NCI-H2171 treated with DMSO at 0.1 percent for 48 hours (cell line): Measurements from ENCODE around the gene SAPCD1.
A peak's percentile ranks its signal among the peaks of the same experiment; 100 is the strongest.

Experiments
- DNase-seq: peaks from one replicate; lab custom pipeline; 2025; lab: John Stamatoyannopoulos, UW

SAPCD1 gene

DNA sequence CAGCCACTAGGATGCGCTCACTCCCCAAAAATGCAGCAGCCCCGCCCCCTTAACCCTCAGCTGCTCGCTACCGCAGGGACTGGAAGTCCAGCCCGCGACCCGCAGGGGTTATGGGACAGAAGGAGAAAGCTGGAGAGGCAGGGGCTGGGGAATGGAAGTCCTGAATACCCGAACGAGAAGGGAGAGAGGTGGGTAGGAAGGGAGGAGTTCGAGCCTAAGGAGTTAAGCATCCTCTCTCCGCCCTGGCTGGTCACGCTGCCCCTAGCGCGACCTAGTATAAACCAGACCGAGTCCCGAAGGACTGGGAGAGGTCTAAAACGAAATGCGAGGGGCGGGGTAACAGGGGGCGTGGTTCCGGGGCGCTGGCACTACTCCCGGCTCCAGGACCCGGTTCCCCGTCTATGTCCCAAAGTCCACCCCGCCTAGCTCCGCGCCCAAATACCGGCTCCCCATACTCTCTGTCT, 32.9 kb upstream of the SAPCD1 start:
- peak; percentile 77 for DNase-seq

DNA sequence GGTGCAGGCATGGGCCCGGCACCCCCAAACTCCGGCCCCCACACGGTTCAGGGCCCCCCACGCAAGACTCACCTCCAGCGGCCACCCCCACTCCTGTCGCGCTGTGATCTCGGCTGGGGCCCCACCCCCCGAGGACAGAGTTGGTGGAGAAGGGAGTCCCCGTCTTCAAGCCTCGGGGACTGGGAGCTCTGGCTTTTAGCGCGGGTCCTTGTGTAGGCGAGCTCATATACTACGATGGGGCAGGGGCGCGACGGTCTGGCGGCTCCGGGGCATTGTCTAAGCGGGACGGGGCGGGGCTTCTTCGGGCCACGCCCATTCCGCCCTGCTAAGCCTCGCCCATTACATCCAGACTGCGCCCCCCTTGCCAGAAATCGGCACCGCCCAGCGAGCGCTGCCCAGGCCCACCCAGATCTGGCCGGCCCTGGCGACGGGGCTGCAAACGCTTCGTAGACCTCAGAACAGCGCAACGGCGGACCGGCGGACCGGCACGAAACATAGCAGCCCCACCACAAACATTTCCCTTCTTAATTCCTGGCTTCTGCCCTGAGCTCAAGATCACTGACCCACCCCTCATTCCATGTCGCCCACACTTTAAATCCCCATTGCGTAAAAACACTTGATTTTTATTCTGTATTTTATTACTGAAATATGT, 32.4 kb upstream of the SAPCD1 start:
- peak; percentile 35 for DNase-seq

DNA sequence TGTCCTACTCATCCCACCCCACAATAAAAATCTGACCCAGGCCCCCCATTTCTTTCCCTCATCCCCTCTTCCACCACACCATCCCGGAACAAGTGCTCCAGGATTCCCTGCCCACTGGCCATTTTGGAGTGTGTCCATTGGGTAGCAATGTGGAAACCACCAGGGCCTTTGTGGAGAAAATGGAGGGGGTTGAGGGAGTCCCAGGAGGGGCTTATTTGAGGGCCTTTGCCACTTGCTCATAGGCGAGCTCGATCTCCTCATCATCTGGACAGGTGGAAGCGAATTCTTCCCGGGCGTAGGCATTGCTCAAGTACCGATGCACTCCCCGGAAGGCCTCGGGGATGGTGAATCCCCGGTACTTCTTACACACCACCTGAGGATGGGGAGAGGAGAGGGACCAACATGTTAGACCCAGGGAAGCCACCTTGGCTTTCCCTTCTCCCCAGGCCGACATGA, 31.8 kb upstream of the SAPCD1 start:
- DNase-seq: no peak

DNA sequence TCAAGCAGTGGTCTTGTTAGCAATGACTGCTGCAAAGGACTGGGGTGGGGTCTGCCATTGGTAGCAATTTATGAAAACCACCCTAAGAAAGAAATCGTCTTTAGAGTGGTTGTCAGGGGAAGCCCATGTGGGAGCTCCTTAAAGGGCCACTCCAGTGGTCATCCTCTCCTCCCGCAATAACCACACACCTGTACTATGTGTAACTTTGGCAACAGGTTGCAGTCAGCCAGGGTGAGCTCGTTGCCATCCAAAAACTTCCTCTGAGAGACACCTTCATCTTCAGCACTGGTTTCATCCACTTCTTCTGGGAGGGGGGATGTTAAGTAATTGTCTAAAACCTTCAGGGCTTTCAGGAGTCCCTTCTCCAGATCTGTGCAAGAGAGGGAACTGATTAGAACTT, 30.4 kb upstream of the SAPCD1 start:
- DNase-seq: no peak

DNA sequence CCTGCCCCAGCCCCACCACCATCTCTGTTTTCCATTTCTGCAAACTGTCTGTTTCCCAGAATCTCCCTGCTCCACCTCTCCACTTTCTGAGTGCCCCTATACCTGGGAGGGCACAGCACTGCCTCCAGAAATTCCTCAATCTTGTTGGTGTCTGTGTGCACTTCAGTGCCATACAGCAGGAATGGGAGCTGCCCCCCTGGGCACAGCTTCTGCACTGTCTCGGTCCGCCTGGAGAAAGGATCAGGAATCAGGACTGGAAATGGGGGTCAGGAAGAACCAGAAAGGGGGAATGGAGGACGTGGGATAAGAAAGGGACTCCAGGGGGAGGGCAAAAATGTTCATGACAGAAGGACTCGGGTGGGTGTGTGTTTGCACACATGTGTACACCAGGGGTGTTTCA, 28.7 kb upstream of the SAPCD1 start:
- no peak for DNase-seq

DNA sequence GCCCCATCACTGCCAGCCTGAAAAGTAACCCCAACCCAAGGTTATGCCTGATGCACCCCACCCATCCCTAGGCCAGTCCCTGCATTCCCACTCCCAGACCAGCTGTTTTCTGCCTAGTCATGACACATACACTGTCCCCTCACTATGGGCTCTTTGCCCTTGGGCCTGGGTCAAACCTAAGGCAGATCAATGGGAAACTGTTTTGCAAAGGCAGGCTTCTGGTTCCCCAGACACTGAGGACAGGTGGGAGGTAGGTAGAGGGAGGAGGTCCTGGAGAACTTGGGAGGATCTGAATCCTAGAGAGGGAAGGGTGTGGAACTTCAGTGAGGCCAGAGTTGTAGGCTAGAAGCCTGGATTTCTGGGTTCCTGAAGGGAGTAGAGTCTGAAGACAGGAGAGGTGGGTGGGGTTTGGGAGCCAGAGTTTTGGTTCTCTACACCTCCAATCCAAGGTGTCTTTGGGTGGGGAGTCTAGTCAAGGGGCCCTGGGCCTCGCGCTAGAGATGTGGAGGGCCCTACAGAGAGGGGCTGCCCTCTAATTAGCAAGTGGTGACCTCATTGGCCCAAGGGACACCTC, 28.1 kb upstream of the SAPCD1 start:
- no peak for DNase-seq

DNA sequence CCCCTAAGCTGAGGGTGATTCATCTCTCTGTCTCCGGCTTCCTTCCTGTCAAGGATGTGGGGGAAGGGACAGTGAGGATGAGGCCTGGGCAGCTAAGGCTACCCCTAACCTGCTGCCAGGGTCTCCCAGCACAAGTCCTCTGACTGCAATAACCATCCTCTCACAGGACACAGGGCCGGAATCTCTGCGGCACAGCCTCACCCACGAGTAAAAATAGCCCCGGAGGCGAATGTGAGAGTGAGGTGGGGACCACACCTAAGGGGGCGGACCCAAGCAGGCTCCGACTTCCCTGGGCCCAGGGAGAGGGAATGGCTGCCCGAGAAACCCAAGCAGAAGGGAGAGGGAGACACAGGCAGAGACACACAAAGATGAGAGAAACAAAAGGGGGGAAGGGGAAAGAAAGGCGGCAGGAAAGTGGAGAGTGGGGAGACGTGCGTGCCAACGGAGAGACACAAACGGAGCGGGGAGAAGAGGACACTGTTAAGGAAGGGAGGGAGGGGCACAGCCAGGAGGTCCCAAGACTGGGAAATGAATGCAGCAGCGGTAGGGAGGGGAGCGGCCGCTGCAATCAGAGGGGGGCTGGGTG, 27.5 kb upstream of the SAPCD1 start:
- DNase-seq: no peak

DNA sequence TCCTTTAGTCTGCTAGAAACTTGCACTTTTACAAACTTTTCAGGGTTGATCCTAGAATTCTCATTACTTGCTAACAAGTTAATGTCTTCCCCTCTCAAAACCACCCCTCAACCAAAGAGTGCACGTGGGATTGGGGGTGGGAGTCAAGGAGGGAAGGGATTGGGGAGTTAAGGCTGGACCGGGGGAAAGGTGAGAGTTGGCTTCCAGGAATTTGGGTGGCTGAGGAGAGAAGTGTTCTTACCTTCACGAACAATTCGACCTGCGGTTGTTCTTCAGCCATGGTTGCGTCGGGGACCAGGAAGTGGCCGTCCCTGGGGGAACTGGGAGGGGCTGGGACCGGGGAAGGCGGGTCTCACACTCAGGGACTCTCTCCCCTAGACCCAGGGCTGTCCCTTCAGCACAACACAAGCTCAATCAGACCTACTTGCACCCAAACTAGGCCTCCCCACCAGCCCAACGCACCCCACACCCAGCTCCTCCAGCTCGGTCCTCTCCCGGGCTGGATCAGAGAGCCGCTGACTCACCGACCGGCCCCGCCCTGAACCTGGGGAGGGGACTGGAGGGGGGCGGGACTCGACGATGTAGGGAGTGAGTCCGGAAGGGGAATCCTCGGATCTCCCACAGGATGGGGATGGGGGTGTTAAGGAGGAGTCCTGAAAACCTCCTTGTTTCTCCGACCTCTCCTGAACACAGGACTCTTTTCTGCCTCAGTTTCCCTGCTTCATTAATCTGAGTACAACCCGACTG, 26.3 kb upstream of the SAPCD1 start, which contains the start of gene CLIC1:
Gene CLIC1 (minus strand): TSS at position 510 of the 747 bp plus-strand sequence. CDS start 230 bp downstream, at position 280.
- peak; percentile 79 for DNase-seq

DNA sequence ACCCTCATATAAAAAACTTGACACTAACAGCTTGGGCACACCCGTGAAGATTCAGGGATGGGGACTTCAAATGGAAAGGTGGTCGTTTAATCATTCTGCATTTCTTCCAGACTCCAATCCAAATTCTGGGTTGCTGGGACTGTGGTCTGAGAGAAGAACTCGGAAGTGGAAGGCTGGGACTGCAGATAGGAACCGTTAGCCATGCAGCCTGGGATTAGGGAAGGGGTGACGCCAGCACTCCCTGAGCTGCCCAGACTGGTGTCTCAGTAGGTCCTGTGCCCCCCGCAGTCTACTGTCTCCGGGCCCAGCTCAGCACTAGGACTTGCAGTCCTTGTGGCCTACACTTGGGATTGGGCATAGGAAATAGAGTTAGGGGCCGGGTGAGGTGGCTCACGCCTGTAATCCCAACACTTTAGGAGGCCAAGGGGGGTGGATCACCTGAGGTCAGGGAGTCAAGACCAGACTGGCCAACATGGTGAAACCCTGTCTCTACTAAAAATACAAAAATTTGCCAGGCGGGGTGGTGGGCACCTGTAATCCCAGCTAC, 25.6 kb upstream of the SAPCD1 start:
- DNase-seq: no peak

DNA sequence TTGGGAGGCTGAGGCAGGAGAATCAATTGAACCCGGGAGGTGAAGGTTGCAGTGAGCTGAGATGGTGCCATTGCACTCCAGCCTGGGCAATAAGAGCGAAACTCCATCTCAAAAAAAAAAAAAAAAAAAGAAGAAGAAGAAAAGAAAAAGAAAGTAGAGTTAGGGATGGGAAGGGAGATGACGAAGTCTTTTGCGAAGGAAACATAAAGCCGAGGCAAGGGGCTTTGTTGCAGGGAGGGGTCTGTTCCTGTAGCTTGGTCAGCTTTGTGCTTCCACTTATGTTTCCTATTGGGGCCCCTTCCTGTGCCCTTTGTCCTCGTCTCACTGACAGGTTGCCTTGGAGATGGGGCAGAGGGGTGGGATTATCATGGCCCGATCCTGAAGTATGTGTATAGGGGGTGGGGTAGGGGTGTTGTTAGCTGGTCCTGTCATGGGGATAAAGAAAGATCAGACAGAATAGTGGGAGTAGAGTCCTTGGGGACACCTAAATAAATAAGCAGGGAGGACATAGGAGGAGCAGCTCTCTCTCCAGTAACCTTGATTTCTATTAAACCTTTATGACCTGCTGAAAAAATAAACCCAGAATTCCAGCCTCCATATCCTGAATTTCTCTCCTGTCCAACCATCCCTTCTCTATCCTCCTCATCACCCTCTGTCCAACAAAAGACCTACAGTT, 25.0 kb upstream of the SAPCD1 start:
- no peak for DNase-seq

DNA sequence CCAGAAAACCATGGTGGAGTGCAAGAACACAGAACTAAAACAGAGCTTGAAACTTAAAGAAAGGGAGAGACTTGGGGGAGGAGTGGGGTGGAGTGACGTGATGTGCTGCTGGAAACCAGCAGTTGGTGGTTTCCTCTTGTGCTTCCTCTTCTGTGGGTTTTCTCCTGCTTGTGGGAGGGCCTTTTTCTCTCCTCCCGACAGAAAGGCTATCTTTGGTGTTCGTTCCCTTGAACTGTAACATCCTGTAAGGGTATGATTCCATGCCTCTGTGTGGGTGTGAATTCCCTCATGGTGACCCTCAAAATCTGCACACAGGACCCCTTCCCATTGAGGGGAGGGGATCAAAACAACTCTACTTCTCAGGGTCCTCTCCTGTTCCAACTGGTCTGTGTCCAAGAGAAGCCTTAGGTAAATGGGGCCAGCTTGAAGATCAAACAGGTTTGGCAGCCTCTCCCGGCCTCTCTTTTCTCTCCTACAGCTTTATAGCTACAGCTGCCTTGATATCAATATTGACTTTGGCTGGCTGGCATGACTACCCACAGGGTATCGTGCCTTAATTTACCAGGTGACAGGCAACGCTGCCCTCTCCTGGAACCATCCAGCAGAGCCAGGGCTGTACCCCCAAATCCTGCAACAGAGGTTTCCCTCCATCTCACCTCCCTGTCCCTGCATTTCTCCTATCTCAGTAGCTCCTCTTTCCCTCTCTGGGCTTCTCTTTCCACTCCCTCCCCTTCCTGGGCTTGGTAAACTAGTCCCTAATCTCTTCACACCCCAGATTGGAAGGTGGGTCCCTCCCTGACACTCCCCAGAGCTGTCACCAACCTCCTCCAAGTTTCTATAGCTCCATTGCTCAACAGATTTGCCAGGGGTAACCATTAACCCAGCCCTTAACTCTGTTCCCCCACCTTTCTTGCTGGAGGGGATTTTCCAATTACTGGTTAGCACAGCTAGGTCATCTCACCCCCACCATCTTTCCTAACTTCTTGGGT, 24.2 kb upstream of the SAPCD1 start:
- DNase-seq: no peak

DNA sequence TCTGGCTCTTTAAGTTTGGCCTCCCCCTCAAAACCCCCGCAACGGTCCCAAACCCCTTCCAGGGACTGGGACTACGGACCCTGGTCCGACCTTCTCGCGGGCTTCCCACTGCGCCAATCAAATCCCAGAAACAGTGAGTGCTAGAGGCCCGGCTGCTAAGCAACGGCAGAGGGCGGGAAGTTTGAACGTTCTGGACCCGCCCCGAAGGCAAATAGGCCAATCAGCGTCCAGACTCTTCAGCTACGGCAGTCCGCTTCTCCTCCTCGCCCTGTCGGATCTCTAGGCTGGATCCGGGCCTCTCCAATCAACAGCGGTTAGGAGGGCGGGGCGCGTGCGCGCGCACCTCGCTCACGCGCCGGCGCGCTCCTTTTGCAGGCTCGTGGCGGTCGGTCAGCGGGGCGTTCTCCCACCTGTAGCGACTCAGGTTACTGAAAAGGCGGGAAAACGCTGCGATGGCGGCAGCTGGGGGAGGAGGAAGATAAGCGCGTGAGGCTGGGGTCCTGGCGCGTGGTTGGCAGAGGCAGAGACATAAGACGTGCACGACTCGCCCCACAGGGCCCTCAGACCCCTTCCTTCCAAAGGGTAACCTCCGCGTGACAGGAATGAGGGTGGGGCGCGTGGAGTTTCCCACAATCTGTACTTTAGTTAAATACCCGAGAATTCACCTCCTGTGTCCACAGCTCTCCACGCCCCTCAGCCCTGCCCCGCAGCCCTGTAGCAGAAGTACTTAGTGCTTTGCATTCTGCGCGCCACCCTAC, 22.6 kb upstream of the SAPCD1 start, which contains the start of gene MSH5:
Gene MSH5 (plus strand): TSS at position 367 of the 758 bp plus-strand sequence. CDS start 462 bp downstream, outside the sequence.
- peak; percentile 100 for DNase-seq

DNA sequence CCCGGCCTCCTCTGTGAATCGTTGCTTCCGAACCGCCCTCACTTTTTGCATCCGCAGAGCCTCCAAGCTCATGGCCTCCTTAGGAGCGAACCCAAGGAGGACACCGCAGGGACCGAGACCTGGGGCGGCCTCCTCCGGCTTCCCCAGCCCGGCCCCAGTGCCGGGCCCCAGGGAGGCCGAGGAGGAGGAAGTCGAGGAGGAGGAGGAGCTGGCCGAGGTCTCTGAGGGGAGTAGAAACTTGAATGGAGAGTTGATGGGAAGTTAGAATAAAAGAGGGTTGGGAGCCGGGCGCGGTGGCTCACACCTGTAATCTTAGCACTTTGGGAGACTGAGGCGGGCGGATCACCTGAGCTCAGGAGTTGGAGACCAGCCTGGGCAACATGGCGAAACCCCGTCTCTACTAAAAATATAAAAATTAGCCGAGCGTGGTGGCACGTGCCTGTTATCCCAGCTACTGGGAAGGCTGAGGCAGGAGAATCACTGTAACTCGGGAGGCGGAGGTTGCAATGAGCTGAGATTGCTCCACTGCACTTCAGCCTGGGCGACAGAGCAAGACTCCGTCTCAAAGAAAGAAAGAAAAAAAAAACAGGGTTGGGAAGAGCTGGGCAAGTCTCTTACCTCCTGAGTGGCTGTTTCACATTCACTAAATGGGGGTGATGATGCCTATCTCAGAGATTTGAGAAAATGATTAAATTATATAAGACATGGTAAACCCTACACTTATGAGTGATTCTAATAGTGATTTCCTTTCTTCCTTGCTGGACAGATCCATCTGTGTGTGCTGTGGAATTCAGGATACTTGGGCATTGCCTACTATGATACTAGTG, 21.8 kb upstream of the SAPCD1 start:
- DNase-seq: no peak

DNA sequence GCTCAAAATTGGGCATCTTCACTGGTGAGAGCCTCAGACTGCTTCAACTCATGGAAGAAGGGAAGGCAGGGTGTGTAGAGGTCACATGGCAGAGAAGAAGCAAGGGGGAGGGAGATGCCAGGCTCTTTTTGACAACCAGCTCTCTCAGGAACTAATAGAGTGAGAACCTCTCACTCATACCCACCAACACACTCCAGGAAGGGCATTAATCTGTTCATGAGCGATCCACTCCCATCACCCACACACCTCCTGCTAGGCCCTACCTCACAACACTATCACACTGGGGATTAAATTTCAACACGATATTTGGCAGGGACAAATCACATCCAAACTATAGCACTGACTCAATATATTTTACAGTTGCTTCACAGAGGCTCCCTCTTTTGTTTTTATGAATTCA, 20.6 kb upstream of the SAPCD1 start:
- DNase-seq: no peak

DNA sequence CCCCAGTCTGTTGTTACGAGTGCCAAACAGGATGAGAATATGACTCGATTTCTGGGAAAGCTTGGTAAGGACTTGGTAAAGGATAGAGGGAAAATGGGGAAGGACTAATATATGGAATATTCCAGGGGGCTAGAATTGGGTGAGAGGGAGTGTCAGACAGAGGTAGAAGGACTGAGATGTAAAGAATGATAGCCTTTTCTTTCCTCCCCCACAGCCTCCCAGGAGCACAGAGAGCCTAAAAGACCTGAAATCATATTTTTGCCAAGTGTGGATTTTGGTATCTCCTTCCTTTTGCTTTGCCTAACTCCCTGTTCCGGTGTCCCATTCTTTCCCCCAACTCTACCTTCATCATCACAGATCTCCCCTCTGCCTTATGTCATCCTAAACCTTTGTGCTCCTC, 19.6 kb upstream of the SAPCD1 start:
- no peak for DNase-seq

DNA sequence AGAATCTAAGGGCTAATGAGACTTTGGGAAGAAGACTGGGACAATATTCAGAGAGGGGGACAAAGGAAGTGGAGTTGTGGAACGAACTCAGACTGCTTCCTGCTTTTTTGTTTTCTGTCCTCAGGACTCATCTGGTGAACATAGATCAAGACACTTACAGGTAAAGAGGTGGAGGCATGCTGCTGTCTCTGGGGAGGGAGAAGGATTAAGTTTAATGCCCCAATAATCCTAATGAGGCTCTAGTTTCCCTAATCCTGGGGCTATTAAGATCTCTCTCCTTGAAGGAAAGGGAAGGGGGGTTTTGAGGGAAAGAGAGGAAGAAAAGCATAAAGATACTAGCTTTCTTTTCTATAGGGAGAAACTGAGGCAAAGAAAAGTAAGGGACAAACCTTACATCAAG, 18.0 kb upstream of the SAPCD1 start:
- no peak for DNase-seq

DNA sequence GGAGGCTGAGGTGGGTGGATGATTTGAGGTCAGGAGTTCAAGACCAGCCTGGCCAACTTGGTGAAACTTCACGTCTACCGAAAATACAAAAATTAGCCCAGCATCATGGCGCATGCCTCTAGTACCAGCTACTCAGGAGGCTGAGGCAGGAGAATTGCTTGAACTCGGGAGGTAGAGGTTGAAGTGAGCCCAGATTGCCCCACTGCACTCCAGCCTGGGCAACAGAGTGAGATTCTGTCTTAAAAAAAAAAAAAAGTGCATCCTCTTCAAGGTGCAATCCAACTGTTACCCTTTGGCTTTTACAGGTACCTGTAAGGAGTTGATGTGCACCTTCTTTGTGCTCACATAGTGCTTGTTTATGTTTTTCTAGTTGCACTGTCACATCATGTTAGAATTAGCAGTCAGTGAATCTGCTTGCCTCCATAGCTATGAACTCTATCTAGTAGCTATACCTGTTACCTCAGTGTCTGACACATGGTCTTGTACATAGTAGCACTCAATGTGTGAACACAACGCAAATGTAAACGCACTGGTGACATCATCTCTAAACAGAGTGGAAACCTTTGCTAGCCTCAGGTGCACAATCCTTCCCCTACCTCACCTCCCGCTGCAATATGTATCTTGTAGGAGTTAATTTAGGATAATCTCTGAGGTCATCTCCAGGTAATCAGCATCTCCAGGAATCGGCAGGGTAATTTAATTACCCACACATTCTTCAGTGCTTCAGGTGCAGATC, 13.0 kb upstream of the SAPCD1 start:
- DNase-seq: no peak

DNA sequence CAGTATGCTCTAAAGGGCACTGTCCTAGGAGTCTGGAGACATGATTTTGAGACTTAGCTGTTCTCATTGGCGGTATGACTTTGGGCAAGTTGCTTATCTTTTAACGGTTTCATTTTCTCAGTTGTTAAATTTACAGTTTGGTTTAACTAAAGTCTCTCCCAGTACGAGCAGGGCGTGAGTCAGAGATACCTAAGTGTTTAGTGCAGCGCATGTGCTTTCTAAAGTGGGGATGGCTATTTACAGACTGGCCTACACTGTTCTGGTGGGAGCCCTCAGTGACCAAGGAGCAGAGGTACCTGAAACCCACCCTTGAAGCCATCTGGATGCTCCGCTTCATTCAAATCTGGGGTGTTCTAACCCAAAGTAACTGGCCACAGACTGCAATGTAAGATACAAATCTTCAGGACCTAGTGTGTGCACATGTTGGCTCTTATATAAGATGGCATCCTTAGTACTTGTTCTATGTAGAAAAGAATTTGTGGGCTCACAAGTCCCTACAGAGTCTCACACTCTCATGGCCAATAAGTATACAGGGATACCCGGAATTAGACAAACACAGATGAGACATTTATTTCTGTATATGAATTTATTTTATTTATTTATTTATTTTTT, 11.9 kb upstream of the SAPCD1 start:
- no peak for DNase-seq
